Kidney tubule cell (primary cell): ENCODE results near the gene HNF4A.
A peak's percentile ranks its signal among the peaks of the same experiment; 100 is the strongest.
"Not testable (repeated sequence)": the region's sequence is repeated elsewhere in the genome, so short reads cannot be mapped to it uniquely, and the experiment has no call there.

Source experiments
- DNase-seq: peaks from one replicate; pipeline ENCODE4 v3.0.0-alpha.2; 2018; ENCODE audit warnings: low spot score

Gene HNF4A

DNA sequence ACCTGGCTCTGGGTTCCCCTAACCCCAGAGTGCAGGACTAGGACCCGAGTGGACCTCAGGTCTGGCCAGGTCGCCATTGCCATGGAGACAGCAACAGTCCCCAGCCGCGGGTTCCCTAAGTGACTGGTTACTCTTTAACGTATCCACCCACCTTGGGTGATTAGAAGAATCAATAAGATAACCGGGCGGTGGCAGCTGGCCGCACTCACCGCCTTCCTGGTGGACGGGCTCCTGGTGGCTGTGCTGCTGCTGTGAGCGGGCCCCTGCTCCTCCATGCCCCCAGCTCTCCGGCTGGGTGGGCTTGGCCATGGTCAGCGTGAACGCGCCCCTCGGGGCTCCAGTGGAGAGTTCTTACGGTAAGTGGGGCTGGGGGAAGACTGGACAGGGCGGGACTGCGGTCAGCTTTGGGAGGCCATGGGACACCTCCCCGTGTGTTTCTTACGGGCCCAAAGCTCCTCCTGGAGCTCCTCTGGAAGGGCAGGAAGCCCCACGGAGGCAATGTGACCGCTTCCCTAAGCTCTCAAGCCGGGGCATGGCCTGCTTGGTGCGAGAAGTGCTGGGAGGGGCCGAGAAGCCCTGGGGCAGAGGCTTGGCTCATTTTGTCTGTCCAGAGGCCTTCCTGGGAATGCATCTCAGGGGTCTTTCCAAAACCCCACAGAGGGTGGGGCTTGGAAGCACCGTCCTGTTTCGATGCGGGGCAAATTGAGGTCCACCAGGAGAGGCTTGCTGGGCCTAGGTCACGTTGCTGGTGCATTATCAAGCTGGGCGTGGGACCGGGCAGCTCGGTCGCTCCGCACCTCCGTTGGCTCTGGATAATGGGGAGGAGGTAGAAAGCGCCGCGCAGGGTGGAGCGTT lies at the start of gene HNF4A:
Gene HNF4A (plus strand): TSS at position 202 of the 855 bp plus-strand sequence. CDS start 106 bp downstream, at position 308.
- DNase-seq: no peak

DNA sequence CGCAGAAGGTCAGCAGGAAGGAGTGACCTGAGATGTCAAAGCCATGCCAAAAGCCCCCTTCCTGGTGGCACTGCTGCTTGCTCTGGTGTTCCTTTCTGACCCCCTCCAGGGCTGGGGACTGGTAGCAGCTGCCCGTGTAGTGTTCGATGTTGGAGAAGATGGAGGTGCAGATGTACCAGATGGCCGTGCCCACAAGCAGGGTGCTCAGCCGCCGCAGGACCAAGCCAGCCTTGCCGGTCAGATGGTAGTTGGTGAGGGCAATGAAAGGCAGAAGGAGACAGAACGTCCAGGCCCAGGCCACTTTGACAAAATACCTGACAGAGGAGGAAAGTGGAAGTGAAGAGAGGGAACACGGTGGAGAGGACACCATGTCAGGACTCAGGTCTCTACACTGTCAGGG lies 48.6 kb upstream of the HNF4A start:
- no peak for DNase-seq

- DNase-seq: peak; percentile 18
Measured at GRCh38 chr20:44309763-44310663, 45.5 kb upstream of the HNF4A start.

GRCh38 chr20:44310664-44311639 lies 44.5 kb upstream of the HNF4A start, which contains the start of gene FITM2:
Gene FITM2, minus strand, starts transcription at chr20:44311202. Its CDS starts 54 bp downstream, at chr20:44311148.
- DNase-seq: peak; percentile 97

DNA sequence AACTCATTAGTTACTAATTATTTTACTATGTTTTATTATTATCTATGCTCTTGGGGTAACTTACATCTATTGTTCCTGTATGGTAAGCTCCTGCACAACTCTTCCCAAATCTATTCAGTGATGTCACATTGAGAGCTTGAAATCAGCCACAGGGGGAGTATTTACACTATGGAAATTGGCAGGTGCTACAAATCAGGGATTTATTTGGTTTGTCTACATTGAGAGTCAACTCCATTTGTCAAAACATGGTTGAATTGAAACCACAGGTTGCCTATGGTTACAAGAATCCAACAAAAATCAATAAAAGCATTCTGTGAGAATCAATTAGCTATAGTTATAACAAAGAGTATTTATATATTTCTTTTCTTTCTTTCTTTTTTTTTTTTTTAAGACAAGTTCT lies 40.6 kb upstream of the HNF4A start:
- DNase-seq: no peak

DNA sequence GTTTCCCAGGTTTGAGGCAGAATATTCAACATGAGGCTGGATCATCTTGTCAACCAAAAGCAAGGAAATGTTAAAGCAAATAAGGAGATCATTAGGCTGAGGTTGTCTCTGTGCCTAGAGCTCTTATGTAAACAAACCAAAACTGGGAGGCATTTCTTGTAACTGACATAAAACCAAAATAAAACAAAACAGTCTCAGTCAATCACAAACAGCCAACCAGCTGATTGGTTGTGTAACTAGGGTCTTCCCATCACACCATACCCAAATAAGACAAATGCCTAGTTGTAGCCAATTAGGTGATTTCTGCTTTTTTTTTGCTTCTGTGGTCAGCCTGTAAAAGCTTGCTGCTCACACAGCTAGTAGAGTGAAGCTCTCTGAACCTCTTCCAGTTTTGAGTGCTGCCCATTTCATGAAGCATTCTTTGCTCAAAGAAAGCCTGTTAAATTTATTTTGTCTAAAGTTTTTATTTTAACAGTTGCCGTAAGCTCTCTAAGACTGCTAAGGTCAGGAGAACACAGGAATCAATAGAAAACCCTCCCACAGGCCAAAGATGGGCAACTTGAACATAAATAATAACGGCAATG lies 35.6 kb upstream of the HNF4A start:
- no peak for DNase-seq

- no peak for DNase-seq
Measured at GRCh38 chr20:44324343-44324742, 31.2 kb upstream of the HNF4A start.

GRCh38 chr20:44326391-44327159 lies 28.9 kb upstream of the HNF4A start:
- DNase-seq: no peak

- not testable (repeated sequence) for DNase-seq
Measured at GRCh38 chr20:44327748-44328147, 27.8 kb upstream of the HNF4A start.

- DNase-seq: no peak
Measured at GRCh38 chr20:44328428-44328827, 27.1 kb upstream of the HNF4A start.

DNA sequence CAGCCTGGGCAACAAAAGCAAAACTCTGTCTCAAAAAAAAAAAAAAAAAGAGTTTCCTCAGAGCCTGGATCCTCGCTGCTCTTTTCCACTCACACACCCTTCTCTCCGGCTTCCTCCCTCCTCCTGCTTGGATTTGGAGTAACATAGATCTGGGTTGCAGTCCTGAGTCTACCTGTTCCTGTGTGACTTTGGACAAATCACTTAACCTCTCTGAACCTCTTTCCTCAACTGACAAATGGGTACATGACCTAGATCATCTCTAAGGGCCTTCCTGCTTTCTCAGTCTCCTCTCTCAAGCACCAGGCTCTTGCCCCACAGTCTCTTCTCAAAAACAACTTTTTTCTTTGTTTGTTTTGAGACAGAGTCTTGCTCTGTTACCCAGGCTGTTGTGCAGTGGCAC lies 24.3 kb upstream of the HNF4A start:
- no peak for DNase-seq

GRCh38 chr20:44334306-44334705 lies 21.2 kb upstream of the HNF4A start:
- no peak for DNase-seq

- no peak for DNase-seq
Measured at GRCh38 chr20:44334709-44335108, 20.8 kb upstream of the HNF4A start.

GRCh38 chr20:44335675-44336074 lies 19.8 kb upstream of the HNF4A start:
- DNase-seq: no peak

GRCh38 chr20:44336086-44336485 lies 19.4 kb upstream of the HNF4A start:
- DNase-seq: no peak

DNA sequence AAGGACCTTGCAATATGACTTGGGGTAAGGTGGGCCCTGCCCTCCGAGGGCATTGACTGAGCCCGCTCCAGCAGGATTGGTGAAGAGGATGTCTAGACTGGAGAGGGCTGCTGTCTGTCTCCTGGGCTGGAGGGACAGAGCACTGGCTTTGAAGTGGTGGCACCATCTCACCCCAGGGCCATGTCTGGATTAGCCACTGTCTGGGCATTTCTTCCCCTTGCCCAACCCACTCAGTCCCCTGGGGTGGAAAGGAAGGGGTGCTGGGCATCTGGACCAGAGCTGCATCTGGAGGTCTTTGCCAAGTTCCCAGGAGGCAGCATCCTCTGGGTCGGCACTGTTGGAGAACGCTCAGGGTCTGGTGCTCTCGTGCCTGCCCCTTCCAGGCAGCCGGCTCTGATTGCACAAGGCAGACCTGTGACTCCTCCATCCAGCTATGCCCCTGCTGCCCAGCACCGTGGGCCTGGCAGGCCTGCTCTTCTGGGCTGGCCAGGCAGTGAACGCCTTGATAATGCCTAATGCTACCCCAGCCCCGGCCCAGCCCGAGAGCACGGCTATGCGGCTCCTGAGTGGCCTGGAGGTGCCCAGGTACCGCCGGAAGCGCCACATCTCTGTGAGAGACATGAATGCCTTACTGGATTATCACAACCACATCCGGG lies 18.6 kb upstream of the HNF4A start, which contains the start of gene R3HDML:
Gene R3HDML (plus strand): TSS at position 319 of the 656 bp plus-strand sequence. CDS start 115 bp downstream, at position 434.
- DNase-seq: no peak

GRCh38 chr20:44342248-44342647 lies 13.3 kb upstream of the HNF4A start:
- no peak for DNase-seq

DNA sequence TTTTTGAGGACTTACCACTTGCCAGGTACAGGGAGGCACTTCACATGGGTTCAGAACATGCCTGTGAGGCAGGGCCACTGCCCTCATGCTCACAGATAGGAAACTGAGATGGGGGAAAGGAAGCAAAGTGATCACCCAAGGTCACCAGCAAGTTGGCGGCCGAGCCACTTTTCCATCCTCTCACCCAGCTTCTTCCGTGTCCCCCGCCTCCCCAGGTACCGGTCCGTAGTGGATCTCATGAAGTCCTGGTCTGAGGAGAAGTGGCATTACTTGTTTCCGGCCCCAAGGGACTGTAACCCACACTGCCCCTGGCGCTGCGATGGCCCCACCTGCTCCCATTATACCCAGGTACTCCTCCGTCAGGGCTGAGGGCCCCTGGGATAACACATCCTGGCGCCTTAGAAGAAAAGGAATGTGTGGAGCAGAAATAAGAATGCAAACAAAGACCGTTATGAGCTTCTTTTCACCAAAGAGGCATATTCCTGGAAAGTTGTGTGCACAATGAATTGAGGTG lies 12.3 kb upstream of the HNF4A start:
- DNase-seq: no peak

DNA sequence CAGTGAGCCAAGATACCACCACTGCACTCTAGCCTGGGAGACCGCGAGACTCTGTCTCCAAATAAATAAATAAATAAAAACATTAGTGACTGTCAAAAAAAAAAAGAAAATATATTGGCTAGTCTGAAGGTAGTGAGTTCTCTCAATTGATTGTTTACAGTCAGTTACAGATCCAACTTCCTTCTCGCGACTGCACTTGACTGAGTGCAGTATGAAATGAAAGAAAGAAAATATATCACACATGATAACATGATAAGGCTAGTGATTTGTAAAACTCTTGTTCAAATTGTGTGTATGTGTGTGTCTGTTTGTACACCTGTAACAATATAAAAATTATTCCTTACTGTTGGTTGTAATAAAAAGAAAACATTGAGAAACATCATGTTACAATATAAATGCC lies 10.8 kb upstream of the HNF4A start:
- no peak for DNase-seq

GRCh38 chr20:44345147-44345546 lies 10.4 kb upstream of the HNF4A start:
- DNase-seq: no peak
